Body of pancreas (tissue), 4 donors: Measurements from ENCODE around the gene NBEAL2.

ENCODE experiments used
- CTCF ChIP-seq, 7 experiments: fragments of 450-650 bp in 4 of 7; fragments of 200-600 bp in 3 of 7; sonication (generic) in 3 of 7; IDR thresholded peaks; one replicate each; pipeline ENCODE4 v1.5.1; 2016 to 2019; ENCODE audit warnings: antibody characterized with exemption in 7 of 7
- POLR2A ChIP-seq, 3 donors: fragments of 450-650 bp; IDR thresholded peaks; one replicate each; pipeline ENCODE4 v1.6.1; 2016; ENCODE audit warnings: antibody characterized with exemption in 3 of 3, mild to moderate bottlenecking in 2 of 3

DNA sequence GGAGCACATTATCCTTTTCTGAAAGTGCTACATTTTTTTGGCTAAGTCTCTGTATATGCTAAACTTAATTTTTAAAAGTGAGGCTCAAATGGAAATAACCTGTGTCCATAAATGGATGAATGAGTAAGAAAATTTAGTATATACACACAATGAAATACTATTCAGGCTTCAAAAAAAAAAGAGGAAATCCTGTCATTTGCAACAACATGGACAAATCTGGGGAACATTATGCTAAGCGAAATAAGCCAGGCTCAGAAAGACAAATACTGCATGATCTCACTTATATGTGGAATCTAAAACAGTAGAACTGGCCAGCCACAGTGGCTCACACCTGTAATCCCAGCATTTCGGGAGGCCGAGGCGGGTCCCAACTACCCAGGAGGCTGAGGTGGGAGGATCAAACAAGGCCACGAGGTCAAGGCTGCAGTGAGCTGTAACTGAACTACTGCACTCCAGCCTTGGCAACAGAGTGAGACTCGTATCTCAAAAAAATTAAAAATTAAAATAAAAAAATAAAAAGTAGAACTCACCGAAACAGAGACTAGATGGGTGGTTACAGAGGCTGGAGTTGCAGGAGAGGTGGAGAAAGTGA lies 28.7 kb upstream of the NBEAL2 start:
- TF ChIP-seq CTCF (IDR thresholded peaks at IDR 0.05): no peak
- TF ChIP-seq POLR2A (IDR thresholded peaks at IDR 0.05): no peak
